Kidney tubule cell (primary cell): ENCODE results near the gene PPP2R2C.

Experiments used
- DNase-seq: peaks from one replicate; pipeline ENCODE4 v3.0.0-alpha.2; 2018; ENCODE audit warnings: low spot score

The PPP2R2C gene

GRCh38 chr4:6330384-6330767 is 142.0 kb downstream of the PPP2R2C start:
- no peak for DNase-seq

GRCh38 chr4:6329478-6330383 is 142.7 kb downstream of the PPP2R2C start:
- DNase-seq = no peak

GRCh38 chr4:6328526-6328925 is 143.9 kb downstream of the PPP2R2C start:
- no peak for DNase-seq

GRCh38 chr4:6327220-6327917 is 145.0 kb downstream of the PPP2R2C start:
- peak; percentile 72 for DNase-seq

- DNase-seq = no peak
These were observed 145.9 kb downstream of the PPP2R2C start for GRCh38 chr4:6326312-6327060.

GRCh38 chr4:6325788-6326290 is 146.6 kb downstream of the PPP2R2C start:
- no peak for DNase-seq

- peak; percentile 61 for DNase-seq
These were observed 147.2 kb downstream of the PPP2R2C start for GRCh38 chr4:6324999-6325787.

GRCh38 chr4:6324461-6324998 is 147.9 kb downstream of the PPP2R2C start:
- DNase-seq = no peak

GRCh38 chr4:6322761-6323566 is 149.4 kb downstream of the PPP2R2C start:
- peak; percentile 78 for DNase-seq

GRCh38 chr4:6322067-6322760 is 150.2 kb downstream of the PPP2R2C start:
- DNase-seq = no peak

GRCh38 chr4:6321361-6321760 is 151.1 kb downstream of the PPP2R2C start:
- DNase-seq = no peak

GRCh38 chr4:6320663-6321062 is 151.8 kb downstream of the PPP2R2C start:
- no peak for DNase-seq

GRCh38 chr4:6319530-6320150 is 152.8 kb downstream of the PPP2R2C start:
- DNase-seq = no peak

GRCh38 chr4:6318206-6318605 is 154.2 kb downstream of the PPP2R2C start:
- no peak for DNase-seq

GRCh38 chr4:6316461-6317003 is 155.9 kb downstream of the PPP2R2C start:
- DNase-seq = no peak

- no peak for DNase-seq
These were observed 159.2 kb downstream of the PPP2R2C start for GRCh38 chr4:6313216-6313615.

- DNase-seq = no peak
These were observed 162.6 kb downstream of the PPP2R2C start for GRCh38 chr4:6309777-6310176.

GRCh38 chr4:6308899-6309643 is 163.3 kb downstream of the PPP2R2C start:
- DNase-seq = peak; percentile 16
